ENCODE measurements around the gene MLKL.

MLKL gene

GRCh38 chr16:74651841-74652240 lies 48.8 kb downstream of the MLKL start:
- DNase-seq (ENCODE audit: low read depth in 2 of 2), result no peak

- no peak for DNase-seq (ENCODE audit: low read depth in 2 of 2)
Measured at GRCh38 chr16:74650966-74651567, 49.6 kb downstream of the MLKL start.

- DNase-seq (ENCODE audit: low read depth in 2 of 2), result no peak
Measured at GRCh38 chr16:74649839-74650504, 50.7 kb downstream of the MLKL start.

- DNase-seq (ENCODE audit: low read depth in 2 of 2), result no peak
Measured at GRCh38 chr16:74641969-74642368, 58.7 kb downstream of the MLKL start.

GRCh38 chr16:74637742-74638453 lies 62.8 kb downstream of the MLKL start:
- DNase-seq (ENCODE audit: low read depth in 2 of 2), result no peak

- DNase-seq (ENCODE audit: low read depth in 2 of 2), result no peak
Measured at GRCh38 chr16:74635303-74635702, 65.4 kb downstream of the MLKL start.

- no peak for DNase-seq (ENCODE audit: low read depth in 2 of 2)
Measured at GRCh38 chr16:74633686-74634085, 67.0 kb downstream of the MLKL start.

- DNase-seq (ENCODE audit: low read depth in 2 of 2), result no peak
Measured at GRCh38 chr16:74627506-74628220, 73.0 kb downstream of the MLKL start.

- no peak for DNase-seq (ENCODE audit: low read depth in 2 of 2)
Measured at GRCh38 chr16:74626741-74627416, 73.8 kb downstream of the MLKL start.

GRCh38 chr16:74625500-74626350 lies 74.9 kb downstream of the MLKL start:
- no peak for DNase-seq (ENCODE audit: low read depth in 2 of 2)

- DNase-seq (ENCODE audit: low read depth in 2 of 2), result no peak
Measured at GRCh38 chr16:74623839-74624235, 76.8 kb downstream of the MLKL start.

GRCh38 chr16:74623214-74623838 lies 77.3 kb downstream of the MLKL start:
- no peak for DNase-seq (ENCODE audit: low read depth in 2 of 2)

GRCh38 chr16:74622005-74622404 lies 78.7 kb downstream of the MLKL start:
- DNase-seq (ENCODE audit: low read depth in 2 of 2), result no peak
